DMS53 treated with DMSO at 0.1 percent for 48 hours (cell line): ENCODE measurements around the gene MIEF2.
"Not testable (repeated sequence)": the region's sequence is repeated elsewhere in the genome, so short reads cannot be mapped to it uniquely, and the experiment has no call there.

ENCODE experiments used
- DNase-seq: peaks from one replicate; lab custom pipeline; 2025; ENCODE audit not compliant: unreplicated experiment; lab: John Stamatoyannopoulos, UW

The MIEF2 gene

GRCh38 chr17:18280766-18281371 is 20.4 kb downstream of the MIEF2 start:
- no peak for DNase-seq

- no peak for DNase-seq
These were observed 21.3 kb downstream of the MIEF2 start for GRCh38 chr17:18281788-18282187.

- DNase-seq = no peak
These were observed 24.8 kb downstream of the MIEF2 start for GRCh38 chr17:18285296-18285695.

GRCh38 chr17:18291718-18292540 is 31.5 kb downstream of the MIEF2 start:
- no peak for DNase-seq

GRCh38 chr17:18298061-18298460 is 37.6 kb downstream of the MIEF2 start:
- DNase-seq = not testable (repeated sequence)

GRCh38 chr17:18300725-18301480 is 40.4 kb downstream of the MIEF2 start:
- no peak for DNase-seq

- DNase-seq = not testable (repeated sequence)
These were observed 42.7 kb downstream of the MIEF2 start for GRCh38 chr17:18303206-18303605.

- no peak for DNase-seq
These were observed 48.7 kb downstream of the MIEF2 start for GRCh38 chr17:18309202-18309601.

GRCh38 chr17:18314059-18314730 is 53.7 kb downstream of the MIEF2 start:
- no peak for DNase-seq

GRCh38 chr17:18314731-18315561 is 54.5 kb downstream of the MIEF2 start, which contains the start of the genes SMCR8 and TOP3A:
Gene SMCR8 (plus strand): TSS chr17:18315293. CDS start chr17:18315790, 497 bp downstream.
Gene TOP3A (minus strand): TSS chr17:18314994. CDS start chr17:18314778, 216 bp downstream.
- DNase-seq = peak; percentile 96

GRCh38 chr17:18315562-18315922 is 55.1 kb downstream of the MIEF2 start:
- no peak for DNase-seq

GRCh38 chr17:18315961-18316360 is 55.5 kb downstream of the MIEF2 start:
- DNase-seq = no peak
